UCSD-AML1 (cell line): Measurements from ENCODE around the gene HDAC1.
A peak's percentile ranks its signal among the peaks of the same experiment; 100 is the strongest.

Experiments
- DNase-seq: peaks from one replicate; lab custom pipeline; 2025; ENCODE audit not compliant: unreplicated experiment; lab: John Stamatoyannopoulos, UW

HDAC1 gene

DNA sequence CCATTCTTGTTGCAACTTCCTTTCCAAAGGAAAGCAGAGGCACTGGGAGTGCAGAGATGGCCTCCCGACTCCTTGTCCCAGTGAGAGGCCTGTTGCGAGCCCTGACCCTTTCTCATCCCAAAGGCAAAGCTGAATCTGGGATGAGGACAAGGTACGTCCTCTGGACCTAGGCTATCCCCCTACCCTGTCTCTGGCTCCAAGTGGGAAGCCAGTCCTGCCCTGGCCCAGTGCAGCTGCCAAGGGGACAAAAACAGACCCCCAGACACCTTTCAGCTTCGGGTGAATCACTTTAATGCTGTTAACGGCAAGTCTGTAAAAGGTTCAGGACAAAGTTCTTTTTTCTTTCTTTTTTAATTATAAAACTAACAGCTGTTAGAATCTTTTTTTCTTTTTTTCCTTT is 73.0 kb downstream of the HDAC1 start:
- DNase-seq: no peak

GRCh38 chr1:32365445-32365844 is 73.6 kb downstream of the HDAC1 start:
- no peak for DNase-seq

DNA sequence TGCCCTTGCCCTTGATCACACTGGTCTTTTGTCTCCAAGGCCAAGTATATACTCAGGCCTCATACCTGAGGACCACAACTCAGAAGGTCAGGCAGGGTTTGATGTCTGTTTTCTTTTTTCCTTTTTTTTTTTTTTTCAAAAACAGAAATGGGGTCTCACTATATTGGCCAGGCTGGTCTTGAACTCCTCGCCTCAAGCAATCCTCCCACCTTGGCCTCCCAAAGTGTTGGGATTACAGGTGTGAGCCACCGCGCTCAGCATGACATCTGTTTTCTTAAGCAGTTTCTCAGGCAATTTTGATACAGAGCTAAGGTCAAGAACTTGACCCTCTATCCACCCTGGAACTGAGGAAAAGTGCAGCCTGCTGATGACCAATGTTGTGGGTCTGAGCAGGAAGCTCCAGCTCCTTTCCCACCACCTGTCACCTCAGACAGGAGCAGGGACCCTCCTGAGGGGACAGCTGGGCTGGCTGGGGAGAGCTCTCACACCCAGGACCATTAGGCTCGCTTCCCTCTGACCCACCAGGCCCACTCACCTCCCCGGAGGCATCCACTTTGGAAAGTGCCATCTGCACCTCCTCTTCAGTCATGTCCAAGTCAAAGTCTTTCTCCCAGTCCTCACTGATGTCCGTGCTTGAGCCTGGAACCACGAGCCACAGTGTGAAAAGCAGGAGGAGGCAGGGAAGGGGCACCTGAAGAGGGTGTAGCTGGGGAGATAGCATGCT is 76.2 kb downstream of the HDAC1 start:
- no peak for DNase-seq

DNA sequence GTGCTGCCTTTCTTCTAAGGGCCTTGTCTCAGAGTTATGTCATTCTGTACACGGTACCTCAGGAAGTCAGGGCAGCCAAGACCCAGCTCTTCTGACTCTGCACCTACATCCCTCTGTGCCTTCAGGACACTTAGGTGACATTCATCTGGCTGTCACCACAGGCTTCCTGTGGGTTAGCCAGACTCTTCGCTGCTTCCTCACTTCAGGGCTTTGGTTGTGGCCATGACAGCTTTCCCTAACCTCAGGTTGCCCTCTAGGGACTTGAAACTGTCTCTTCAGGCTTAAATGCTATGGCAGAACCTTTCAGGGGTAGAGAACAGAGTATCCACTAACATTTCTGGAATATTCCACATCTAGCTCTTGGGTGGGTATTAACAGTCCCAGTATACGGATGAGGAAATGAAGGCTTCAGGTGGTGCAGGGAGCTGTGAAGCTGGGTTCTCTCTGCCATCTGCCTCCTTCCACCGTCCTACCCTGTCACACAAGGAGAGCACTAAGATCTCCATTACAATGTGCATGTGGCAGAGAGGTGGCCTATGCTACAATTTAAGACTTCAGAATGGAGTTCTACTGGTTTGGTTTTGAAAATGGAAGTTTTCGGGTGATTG is 80.4 kb downstream of the HDAC1 start:
- peak; percentile 66 for DNase-seq

GRCh38 chr1:32373996-32374592 is 82.2 kb downstream of the HDAC1 start:
- no peak for DNase-seq

DNA sequence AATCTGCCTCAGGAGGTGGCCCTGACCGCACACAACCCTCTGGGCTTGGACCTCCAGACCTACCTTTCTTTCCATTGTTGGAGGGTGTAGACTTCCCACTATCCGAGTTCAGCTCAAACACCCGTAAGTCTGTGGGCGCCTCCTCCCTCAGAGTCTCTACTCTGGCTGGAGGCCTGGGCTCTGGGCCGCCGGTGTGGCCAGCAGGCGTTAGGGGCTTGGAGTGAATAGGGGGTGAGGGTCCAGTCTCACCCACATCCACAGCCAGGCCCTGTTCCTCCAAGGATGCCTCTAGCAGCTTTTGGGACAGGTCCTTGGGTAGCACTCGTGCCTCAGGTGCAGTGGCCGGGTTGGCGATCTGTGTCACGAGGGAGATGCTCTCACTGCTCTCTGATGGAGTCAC is 84.3 kb downstream of the HDAC1 start:
- no peak for DNase-seq

DNA sequence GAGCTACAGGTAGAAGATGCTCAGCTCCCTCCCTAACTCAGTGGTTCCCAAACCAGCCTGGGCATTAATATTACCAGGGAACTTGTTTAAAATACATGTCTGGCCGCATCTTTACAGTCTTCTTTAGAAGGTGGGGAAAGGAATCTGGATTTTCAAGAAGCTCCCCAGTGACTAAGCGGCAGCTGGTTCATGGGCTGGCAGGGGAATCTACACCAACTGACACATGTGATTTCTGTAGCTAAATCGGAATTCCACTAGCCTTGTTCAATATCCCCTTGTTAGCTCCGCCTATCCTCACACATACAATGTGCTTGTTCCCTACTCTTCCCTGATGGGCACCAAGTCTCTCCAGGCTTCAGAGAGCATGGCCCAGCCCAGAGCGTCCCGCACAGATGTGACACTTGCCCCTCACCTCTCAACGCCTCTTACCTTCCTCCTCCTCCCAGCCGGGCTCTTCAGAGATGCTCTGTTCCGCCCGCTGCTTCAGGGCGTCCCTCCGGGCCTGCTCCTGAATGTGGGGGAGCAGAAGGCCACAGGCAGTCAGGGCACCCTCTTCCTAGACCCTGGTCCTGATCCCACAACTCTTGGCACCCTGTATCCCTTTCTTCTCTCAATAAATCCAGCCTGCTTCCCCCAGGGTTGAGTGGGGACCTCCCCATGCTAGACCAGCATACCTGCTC is 85.8 kb downstream of the HDAC1 start:
- DNase-seq: no peak

- DNase-seq: no peak
Measured at GRCh38 chr1:32380057-32380456, 88.2 kb downstream of the HDAC1 start.
